Activated CD8-positive, alpha-beta T cell treated with anti-CD3 and anti-CD28 coated beads, Interleukin-2, amount 10 ng/mL, durations not matched to agents 7 days and 5 days (primary cell): ENCODE results near the gene PSMD13. TPM values are rescaled to one million over a fixed set of nuclear protein-coding genes. Genes with fewer than 3 reads are reported as not detected.

Experiments
- ATAC-seq: fragments of 150-1000 bp; cut with Tn5 transposase; one replicate; pipeline ENCODE4 v1.10.0; 2021; ENCODE audit warnings: moderate library complexity
- CTCF ChIA-PET: fragments of 350-600 bp; sonication (Branson Sonifier 250); formaldehyde crosslinking; loops from one replicate; lab custom pipeline; 2021; ENCODE audit warnings: antibody characterized with exemption; lab: Charles Lee
- POLR2A ChIA-PET: fragments of 350-600 bp; sonication (Branson Sonifier 250); formaldehyde crosslinking; loops from one replicate; lab custom pipeline; 2021; ENCODE audit warnings: antibody characterized with exemption; lab: Charles Lee
- DNase-seq: peaks from one replicate; pipeline ENCODE4 v3.0.0-alpha.2; 2020
- H3K27ac Mint-ChIP-seq: one replicate; pipeline ENCODE4 v1.8.0; 2021; ENCODE audit warnings: mild to moderate bottlenecking, mixed read lengths
- H3K27me3 Mint-ChIP-seq: one replicate; pipeline ENCODE4 v1.8.0; 2021; ENCODE audit warnings: low read depth, mixed read lengths
- H3K36me3 Mint-ChIP-seq: one replicate; pipeline ENCODE4 v1.8.0; 2021; ENCODE audit warnings: low read depth, mixed read lengths
- H3K4me1 Mint-ChIP-seq: one replicate; pipeline ENCODE4 v1.8.0; 2021; ENCODE audit warnings: low read depth, mixed read lengths
- H3K4me3 Mint-ChIP-seq: one replicate; pipeline ENCODE4 v1.8.0; 2021; ENCODE audit warnings: mild to moderate bottlenecking, mixed read lengths
- H3K9me3 Mint-ChIP-seq: one replicate; pipeline ENCODE4 v1.8.0; 2022; ENCODE audit warnings: mixed read lengths; ENCODE audit not compliant: insufficient read depth
- total RNA-seq, 2 experiments: library from RNA; stranded (reverse); gene quantifications; one replicate each; pipeline ENCODE4 v1.2.3, GENCODE V29; 2021

The PSMD13 gene
- total RNA-seq, 2 experiments from 2014 or later = 164 to 173 TPM

DNA sequence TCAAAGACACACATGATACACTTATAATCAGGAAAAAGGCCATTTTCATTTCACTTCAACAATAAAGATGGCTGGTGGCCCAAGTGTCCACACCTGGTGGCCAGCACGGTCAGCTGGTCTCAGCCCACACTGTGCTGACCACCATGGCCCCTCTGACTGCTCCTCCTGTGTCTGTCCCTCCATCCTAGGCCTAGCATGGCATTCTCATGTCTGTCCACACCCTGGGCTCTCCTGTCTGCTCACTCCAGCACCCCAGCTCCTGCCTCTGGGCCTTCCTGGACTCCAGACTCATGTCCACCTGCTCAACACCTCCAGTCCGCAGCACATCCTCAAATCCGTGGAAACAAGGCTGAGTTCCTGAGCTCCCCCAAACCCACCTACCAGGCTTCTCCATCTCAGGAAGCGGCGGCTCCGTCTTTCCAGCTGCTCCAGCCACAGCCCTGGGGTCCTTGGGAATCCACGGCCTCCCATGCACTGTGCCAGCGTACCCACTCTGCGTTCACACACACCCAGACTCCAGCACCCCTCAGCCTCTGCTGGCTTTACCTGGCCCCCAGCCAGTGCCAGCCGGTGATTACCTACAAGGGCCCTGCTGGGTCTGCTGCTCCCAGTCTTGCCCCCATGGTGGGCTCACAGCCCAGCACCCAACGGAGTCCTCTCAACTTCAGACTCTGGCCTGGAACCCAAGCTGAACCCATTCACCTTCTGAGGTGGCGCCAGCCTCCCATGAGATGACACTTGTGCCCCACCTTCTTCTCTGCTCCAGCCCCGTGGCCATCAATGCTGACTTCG is 14.6 kb upstream of the PSMD13 start:
- POLR2A ChIA-PET = interaction anchor here (0.6 to 1.0 kb wide), 2 partner anchors 45 to 499 kb away, joined by 3 read pairs; no protein-coding TSS in a partner anchor
- no peak for ATAC-seq

DNA sequence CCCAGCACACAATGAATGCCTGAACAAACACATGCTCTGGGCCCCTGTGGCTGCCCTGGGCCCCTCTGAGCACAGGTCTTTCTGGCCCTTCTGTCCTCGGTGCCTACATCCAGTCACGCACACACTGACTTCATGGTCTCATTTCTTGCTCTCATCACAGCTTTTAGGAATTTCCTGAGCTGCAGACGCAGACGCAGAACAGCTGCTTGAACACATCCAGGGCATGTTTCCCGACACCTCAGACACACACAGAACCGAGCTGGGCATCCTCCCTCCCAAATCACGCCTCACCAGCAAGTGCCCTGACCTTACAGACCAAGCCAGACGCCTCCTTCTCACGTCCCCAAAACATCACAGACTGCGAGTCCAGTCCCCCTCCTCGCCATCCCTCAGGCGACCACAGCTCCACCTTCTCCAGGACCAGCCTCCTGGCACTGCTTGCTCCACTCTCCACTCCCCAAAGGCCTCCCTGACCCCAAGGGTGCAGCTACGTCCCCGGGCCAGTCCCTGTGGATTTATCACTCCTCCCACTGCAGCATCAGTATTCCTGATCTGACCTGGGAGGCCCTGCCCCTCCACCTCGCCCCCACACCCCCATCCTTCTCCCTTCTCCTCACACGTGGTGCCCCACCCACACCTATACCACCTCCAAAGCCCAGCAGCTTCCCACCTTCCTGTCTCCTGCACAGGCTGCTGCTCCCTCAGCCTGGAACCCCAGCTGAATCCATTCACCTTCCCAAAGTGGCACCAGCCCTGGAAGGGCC is 13.6 kb upstream of the PSMD13 start:
- Mint-ChIP-seq H3K27ac (no peak overlapping the region), H3K9me3 (no peaks in the 10 kb centered on the region), H3K4me1 (peaks cover 6% of the 10 kb centered on the region), H3K4me3 (no peak overlapping the region), H3K36me3 (no peaks in the 10 kb centered on the region), H3K27me3 (no peaks in the 10 kb centered on the region)
- ChIA-PET POLR2A (no interaction called here), CTCF (interaction anchor here (2.8 kb wide), 1 partner anchor 27 kb away, joined by 10 read pairs; no protein-coding TSS in a partner anchor)
- DNase-seq (no peak), ATAC-seq (no peak)

More for the DNA sequence above, 14.6 kb upstream of the PSMD13 start:
- Mint-ChIP-seq H3K27ac (no peak overlapping the region), H3K27me3 (no peaks in the 10 kb centered on the region), H3K9me3 (no peaks in the 10 kb centered on the region), H3K36me3 (peaks cover 2% of the 10 kb centered on the region), H3K4me1 (peaks cover 6% of the 10 kb centered on the region), H3K4me3 (no peak overlapping the region)
- no peak for DNase-seq
- CTCF ChIA-PET = interaction anchor here (2.8 kb wide), 1 partner anchor 28 kb away, joined by 10 read pairs; no protein-coding TSS in a partner anchor

DNA sequence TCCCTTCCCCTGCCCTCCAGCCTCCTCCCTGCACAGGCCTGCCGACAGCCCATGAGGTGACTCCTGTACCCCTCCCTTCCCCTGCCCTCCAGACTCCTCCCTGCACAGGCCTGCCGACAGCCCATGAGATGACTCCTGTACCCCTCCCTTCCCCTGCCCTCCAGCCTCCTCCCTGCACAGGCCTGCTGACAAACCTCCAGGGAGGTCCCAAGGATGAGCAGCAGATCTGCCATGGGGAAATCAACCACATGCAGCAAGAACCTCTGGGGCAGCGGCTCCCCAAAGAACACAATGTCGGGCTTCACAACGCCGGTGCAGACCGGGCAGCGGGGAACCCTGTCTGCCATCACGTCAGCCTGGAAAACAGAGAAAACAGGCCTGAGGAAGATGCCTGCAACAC is 12.9 kb upstream of the PSMD13 start:
- Mint-ChIP-seq H3K27ac (no peak overlapping the region), H3K27me3 (no peaks in the 10 kb centered on the region), H3K9me3 (no peaks in the 10 kb centered on the region), H3K4me3 (no peak overlapping the region), H3K36me3 (no peaks in the 10 kb centered on the region), H3K4me1 (peaks cover 9% of the 10 kb centered on the region)
- no peak for DNase-seq
- no peak for ATAC-seq
- POLR2A ChIA-PET = no interaction called here
- CTCF ChIA-PET = interaction anchor here (1.0 kb wide), 1 partner anchor 17 kb away, joined by 4 read pairs; the partner anchor contains the start of genes BET1L and RIC8A

DNA sequence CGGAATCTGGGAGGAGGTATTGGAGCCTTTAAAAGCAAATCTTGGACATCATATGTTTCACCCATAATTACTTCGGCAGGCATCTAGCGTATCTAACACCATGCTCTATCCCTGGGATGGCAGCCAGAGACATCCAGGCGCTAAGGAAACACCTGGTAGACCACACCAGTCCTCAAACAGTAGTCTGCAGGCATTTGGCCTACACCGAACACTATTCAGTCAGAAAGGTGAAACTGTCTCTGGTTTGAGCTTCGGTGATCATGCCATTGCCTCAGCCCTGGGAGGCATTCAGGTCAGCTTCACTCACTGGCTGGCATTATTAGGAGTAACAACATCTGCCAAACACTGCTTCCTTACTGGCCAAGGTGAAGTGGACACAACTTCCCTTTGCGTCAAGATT is 12.4 kb upstream of the PSMD13 start:
- Mint-ChIP-seq H3K9me3 (no peaks in the 10 kb centered on the region), H3K4me3 (no peak overlapping the region), H3K4me1 (peaks cover 9% of the 10 kb centered on the region), H3K27me3 (no peaks in the 10 kb centered on the region), H3K27ac (no peak overlapping the region), H3K36me3 (no peaks in the 10 kb centered on the region)
- ChIA-PET POLR2A (interaction anchor here (1.1 kb wide), 1 partner anchor 17 kb away, joined by 3 read pairs; the partner anchor contains the start of genes BET1L and RIC8A), CTCF (interaction anchor here (1.0 kb wide), 1 partner anchor 17 kb away, joined by 4 read pairs; the partner anchor contains the start of genes BET1L and RIC8A)
- ATAC-seq (no peak), DNase-seq (no peak)

DNA sequence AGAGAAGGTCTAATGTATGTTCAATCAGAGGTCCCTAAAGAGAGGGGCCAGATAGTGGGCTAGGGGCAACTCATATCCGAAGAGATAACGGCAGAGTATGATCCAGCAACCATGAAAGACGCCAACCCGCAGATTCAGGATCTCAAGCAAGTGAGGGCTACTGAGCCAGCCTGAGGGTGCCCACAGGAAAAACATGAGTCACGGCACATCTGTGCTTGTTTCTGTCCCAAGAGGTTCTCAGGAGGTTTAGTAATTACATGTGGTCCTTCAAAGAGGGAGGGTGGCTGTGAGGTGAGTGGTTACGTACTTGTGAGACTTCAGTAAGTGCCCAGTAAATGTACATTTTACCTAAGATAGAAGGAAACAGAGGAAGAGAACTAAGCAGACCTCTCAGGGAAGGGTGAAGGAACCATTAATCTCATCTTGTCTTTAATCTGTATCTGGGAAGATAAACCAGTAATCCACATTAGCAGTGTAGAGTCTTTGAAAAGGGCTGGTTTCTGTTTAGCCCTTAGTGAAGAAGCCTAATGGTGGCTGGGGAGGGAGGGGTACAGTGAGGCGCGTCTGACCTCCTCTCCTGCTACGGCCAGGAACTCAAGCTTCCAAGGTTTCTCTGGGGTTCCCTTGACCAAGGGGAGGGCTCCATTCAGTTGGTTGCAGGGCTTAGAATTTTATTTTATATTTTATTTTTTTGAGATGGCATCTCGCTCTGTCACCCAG is 10.9 kb upstream of the PSMD13 start:
- POLR2A ChIA-PET = interaction anchor here (1.1 kb wide), 1 partner anchor 19 kb away, joined by 3 read pairs; the partner anchor contains the start of genes BET1L and RIC8A
- no peak for ATAC-seq

DNA sequence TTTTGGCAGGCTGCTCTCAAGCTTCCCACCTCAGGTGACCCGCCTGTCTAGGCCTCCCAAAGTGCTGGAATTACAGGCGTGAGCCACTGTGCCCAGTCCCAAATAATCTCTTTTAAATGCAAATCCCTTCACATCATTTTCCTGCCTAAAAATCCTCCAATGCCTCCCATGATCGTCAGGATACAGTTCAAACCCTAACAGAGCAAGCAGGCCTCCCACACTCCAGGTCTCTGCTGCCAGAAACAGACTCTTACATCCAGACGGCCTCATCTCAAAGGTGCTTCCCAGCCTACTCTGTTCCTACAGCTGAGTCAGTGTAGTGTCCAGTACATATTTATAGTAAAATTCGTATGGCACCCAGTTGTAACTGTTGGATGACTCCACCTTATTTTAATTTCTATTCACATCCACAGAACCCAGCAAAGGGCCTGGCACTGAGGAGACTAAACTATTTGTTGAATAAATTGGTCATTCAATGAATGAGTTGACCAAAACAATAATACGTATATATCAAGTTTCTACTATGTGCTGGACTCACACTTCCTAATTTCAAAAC is 8.9 kb upstream of the PSMD13 start:
- Mint-ChIP-seq H3K4me3 (no peak overlapping the region), H3K27ac (no peak overlapping the region), H3K36me3 (peaks cover 3% of the 10 kb centered on the region), H3K9me3 (no peaks in the 10 kb centered on the region), H3K27me3 (no peaks in the 10 kb centered on the region), H3K4me1 (peaks cover 9% of the 10 kb centered on the region)
- ATAC-seq (no peak), DNase-seq (no peak)
- POLR2A ChIA-PET = interaction anchor here (1.3 kb wide), 1 partner anchor 15 kb away, joined by 3 read pairs; no protein-coding TSS in a partner anchor
- CTCF ChIA-PET = no interaction called here

More for the DNA sequence above, 10.9 kb upstream of the PSMD13 start:
- CTCF ChIA-PET = no interaction called here
- Mint-ChIP-seq H3K9me3 (no peaks in the 10 kb centered on the region), H3K4me3 (no peak overlapping the region), H3K27me3 (no peaks in the 10 kb centered on the region), H3K36me3 (peaks cover 3% of the 10 kb centered on the region), H3K4me1 (peaks cover 9% of the 10 kb centered on the region), H3K27ac (peak overlapping the region; percentile 50)
- DNase-seq = no peak

DNA sequence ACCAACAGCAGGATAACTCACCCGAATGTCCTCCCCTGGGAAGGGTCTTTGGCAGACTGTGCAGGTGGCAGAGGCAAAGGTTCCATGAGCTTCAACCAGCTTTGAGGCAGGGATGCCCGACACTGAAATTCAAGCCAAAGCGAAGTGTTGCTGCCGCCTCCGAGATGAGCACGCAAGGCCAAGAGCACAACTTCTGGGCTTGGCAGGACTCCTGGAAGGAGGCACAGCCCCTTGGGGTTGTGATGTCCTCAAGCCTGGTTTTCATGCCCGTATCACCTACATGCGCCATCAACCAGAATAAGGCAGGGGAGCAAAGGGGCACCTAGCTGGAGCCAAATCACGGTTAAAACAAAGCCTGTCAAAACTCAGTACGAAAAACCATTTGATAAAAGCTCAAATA is 6.3 kb upstream of the PSMD13 start:
- ChIA-PET CTCF (interaction anchor here (1.3 to 1.6 kb wide), 4 partner anchors 11 to 23 kb away, joined by 3 to 7 read pairs (median 4); partner anchors contain the start of genes BET1L and RIC8A), POLR2A (interaction anchor here (1.3 kb wide), 1 partner anchor 23 kb away, joined by 3 read pairs; the partner anchor contains the start of genes BET1L and RIC8A)
- DNase-seq (no peak), ATAC-seq (no peak)
- Mint-ChIP-seq H3K27ac (no peak overlapping the region), H3K9me3 (no peaks in the 10 kb centered on the region), H3K4me3 (no peak overlapping the region), H3K4me1 (peaks cover 17% of the 10 kb centered on the region), H3K36me3 (peaks cover 3% of the 10 kb centered on the region), H3K27me3 (no peaks in the 10 kb centered on the region)

DNA sequence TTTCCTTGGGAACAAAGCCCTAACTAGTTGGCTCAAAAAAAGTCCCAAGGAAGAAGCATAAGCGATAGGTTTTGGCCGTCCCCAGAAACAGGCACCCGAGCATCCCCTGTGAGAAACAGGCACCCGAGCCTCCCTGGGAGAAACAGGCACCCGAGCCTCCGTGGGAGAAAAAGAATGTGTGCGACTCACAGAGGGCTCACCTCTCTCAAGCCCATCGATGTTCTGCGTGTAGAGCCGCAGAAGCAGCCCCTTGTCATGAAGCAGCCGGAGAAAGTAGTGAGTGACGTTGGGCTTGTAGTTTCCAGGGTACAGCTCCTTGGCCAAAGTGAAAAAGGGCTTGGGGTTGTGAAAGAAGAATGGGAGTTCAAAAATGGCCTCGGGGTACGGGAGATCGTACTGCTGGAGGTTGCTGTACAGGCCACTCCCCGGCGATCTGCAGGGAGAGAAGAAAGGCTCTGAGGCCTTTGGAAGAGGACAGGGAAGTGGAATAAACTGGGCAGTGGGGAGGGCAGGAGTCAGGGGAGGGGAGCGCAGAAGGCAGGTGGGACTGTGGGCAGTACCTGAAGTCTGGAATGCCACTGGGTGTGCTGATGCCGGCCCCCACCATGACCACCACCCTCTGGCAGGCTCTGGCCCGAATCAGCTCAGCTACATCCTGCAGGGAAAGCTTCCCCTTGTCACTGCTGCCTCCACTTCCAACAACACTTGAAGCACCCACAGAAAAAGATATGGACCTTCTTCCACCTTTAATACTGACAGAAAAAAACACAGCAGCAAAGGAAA is 3.8 kb upstream of the PSMD13 start:
- peaks cover 5% of the 10 kb centered on the region for H3K36me3 Mint-ChIP-seq
- POLR2A ChIA-PET = no interaction called here
- H3K27ac Mint-ChIP-seq = no peak overlapping the region

DNA sequence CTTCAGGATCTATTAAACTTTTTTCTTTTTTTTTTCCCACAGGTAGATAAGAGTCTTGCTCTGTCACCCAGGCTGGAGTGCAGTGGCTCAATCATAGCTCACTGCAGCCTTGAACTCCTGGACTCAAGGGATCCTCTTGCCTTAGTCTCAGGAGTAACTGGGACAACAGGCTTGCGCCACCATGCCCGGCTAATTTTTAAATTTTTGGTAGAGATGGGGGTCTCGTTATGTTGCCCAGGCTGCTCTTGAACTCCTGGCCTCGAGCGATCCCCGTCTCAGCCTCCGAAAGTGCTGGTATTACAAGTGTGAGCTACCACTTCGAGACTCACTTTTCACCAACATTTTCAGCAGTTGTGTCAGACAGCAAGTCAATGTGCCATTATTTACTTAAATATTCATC is 1.6 kb upstream of the PSMD13 start:
- no peaks in the 10 kb centered on the region for H3K27me3 Mint-ChIP-seq
- H3K27ac Mint-ChIP-seq = peak overlapping the region; percentile 82
- ChIA-PET POLR2A (interaction anchor here (0.6 to 0.8 kb wide), 2 partner anchors 19 to 31 kb away, joined by 3 to 4 read pairs; no protein-coding TSS in a partner anchor), CTCF (interaction anchor here (0.7 to 1.6 kb wide), 3 partner anchors 16 to 28 kb away, joined by 3 to 9 read pairs (median 4); partner anchors contain the start of gene BET1L)
- peaks cover 35% of the 10 kb centered on the region for H3K4me1 Mint-ChIP-seq
- DNase-seq (no peak), ATAC-seq (no peak)
- H3K4me3 Mint-ChIP-seq = peak overlapping the region; percentile 85
- H3K9me3 Mint-ChIP-seq = no peaks in the 10 kb centered on the region
- H3K36me3 Mint-ChIP-seq = peaks cover 14% of the 10 kb centered on the region

More for the DNA sequence above, 3.8 kb upstream of the PSMD13 start:
- H3K4me1 Mint-ChIP-seq = peaks cover 19% of the 10 kb centered on the region
- DNase-seq = no peak
- CTCF ChIA-PET = no interaction called here
- H3K9me3 Mint-ChIP-seq = no peaks in the 10 kb centered on the region
- no peak for ATAC-seq
- no peak overlapping the region for H3K4me3 Mint-ChIP-seq
- no peaks in the 10 kb centered on the region for H3K27me3 Mint-ChIP-seq

DNA sequence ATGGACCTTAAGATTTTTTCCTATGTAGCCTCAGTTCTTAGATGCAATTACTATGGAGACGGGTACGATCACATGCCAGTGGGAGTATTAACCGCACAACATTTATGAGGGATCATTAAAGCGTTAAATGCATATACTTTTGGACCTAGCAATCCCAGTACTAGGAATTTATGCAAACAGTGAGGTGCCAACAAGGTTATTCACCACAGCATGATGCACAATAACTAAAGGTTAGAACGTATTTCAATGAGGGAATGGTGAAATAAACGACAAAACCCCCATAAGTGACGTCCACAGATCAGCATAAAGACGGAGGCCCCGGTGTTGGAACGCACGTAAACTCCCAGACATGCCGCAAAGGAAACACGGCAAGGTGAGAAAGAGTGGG is 1.2 kb upstream of the PSMD13 start:
- POLR2A ChIA-PET = interaction anchor here (0.8 to 2.7 kb wide), 2 partner anchors 20 to 29 kb away, joined by 3 to 16 read pairs; partner anchors contain the start of genes BET1L and RIC8A
- H3K27me3 Mint-ChIP-seq = no peaks in the 10 kb centered on the region
- DNase-seq (peak; percentile 70), ATAC-seq (peak; percentile 22)
- H3K9me3 Mint-ChIP-seq = no peaks in the 10 kb centered on the region
- peaks cover 38% of the 10 kb centered on the region for H3K4me1 Mint-ChIP-seq
- CTCF ChIA-PET = interaction anchor here (1.6 kb wide), 1 partner anchor 15 kb away, joined by 9 read pairs; no protein-coding TSS in a partner anchor
- peak overlapping the region; percentile 82 for H3K27ac Mint-ChIP-seq
- H3K36me3 Mint-ChIP-seq = peaks cover 14% of the 10 kb centered on the region
- peak overlapping the region; percentile 85 for H3K4me3 Mint-ChIP-seq
